GM12875 (cell line): ENCODE measurements around the gene ASMTL.
A peak's percentile ranks its signal among the peaks of the same experiment; 100 is the strongest.

ENCODE experiments used
- H3K4me3 ChIP-seq: one replicate; pipeline ENCODE4 v1.5.1; 2011; ENCODE audit warnings: low read depth, low read length, control low read depth
- CTCF ChIP-seq: IDR thresholded peaks from 2 replicates; pipeline ENCODE4 v1.5.1; 2011; ENCODE audit warnings: low read depth, mild to moderate bottlenecking, control low read depth, inconsistent platforms, low read length, moderate library complexity, borderline replicate concordance; ENCODE audit not compliant: insufficient read depth

ASMTL gene

GRCh38 chrX:1468250-1468772 is 15.6 kb upstream of the ASMTL start:
- H3K4me3 ChIP-seq, result no peak overlapping the region
- peak; percentile 31; the same call in 1 of the 2 replicates for TF ChIP-seq CTCF

GRCh38 chrX:1466971-1467561 is 14.4 kb upstream of the ASMTL start:
- H3K4me3 ChIP-seq, result peak overlapping the region; percentile 2
- no peak for TF ChIP-seq CTCF

- TF ChIP-seq CTCF, result no peak
- H3K4me3 ChIP-seq, result no peak overlapping the region
Observed at GRCh38 chrX:1466232-1466661, 13.5 kb upstream of the ASMTL start.

- no peak for TF ChIP-seq CTCF
- H3K4me3 ChIP-seq, result no peak overlapping the region
Observed at GRCh38 chrX:1465286-1466231, 12.8 kb upstream of the ASMTL start.

GRCh38 chrX:1464971-1465285 is 12.2 kb upstream of the ASMTL start:
- no peak for TF ChIP-seq CTCF
- H3K4me3 ChIP-seq, result no peak overlapping the region

GRCh38 chrX:1464041-1464970 is 11.6 kb upstream of the ASMTL start:
- no peak for TF ChIP-seq CTCF

More at GRCh38 chrX:1464041-1464970, 11.6 kb upstream of the ASMTL start:
- no peak overlapping the region for H3K4me3 ChIP-seq
